CD4-positive, alpha-beta T cell treated with Interferon alpha-2 for 1 hour (primary cell): Measurements from ENCODE around the gene MACROD2.

Source experiments
- DNase-seq, 2 donors: peaks; one replicate each; pipeline ENCODE4 v3.0.0-alpha.2; 2020 to 2022

The MACROD2 gene

DNA sequence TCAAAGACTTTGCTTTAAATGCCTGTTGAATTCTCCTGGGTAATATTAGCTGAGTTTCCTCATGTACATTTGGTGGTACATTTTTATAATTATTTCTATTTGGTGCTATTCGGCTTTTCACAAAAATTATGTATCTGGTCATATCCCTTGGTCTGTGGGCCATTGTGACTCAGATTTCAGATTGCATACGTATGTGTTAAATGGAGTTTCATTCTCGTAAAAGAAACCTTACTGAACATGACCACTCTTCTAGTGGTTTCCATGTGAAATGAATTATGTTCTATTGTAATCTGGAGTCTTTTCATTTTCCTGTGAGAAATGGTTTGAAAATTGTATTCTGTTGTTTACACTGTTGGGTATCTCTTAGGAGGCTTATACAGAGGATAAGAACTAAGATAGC, 728.3 kb downstream of the MACROD2 start:
- DNase-seq: no peak

DNA sequence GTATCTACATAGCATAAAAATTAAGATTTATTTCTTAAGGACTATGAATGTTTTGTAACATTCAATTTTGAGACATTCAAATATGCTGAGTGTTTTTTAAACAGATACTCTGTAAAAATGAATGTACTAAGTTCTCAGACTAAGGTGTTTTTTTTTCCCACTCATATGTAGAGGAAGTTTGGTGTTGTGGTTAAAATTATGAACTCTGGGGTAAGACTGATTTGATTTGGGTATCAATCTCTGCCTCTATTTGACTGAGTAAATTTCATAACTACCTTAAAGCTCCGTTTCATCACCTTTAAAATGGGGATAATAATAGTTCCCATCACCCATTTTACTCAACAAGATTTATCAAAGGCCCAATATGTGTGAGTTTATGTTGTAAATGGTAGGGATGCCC, 728.7 kb downstream of the MACROD2 start:
- no peak for DNase-seq

GRCh38 chr20:14724468-14724867, 729.2 kb downstream of the MACROD2 start:
- no peak for DNase-seq

- no peak for DNase-seq
Measured at GRCh38 chr20:14726591-14726990, 731.3 kb downstream of the MACROD2 start.

GRCh38 chr20:14727485-14728150, 732.3 kb downstream of the MACROD2 start:
- no peak for DNase-seq

DNA sequence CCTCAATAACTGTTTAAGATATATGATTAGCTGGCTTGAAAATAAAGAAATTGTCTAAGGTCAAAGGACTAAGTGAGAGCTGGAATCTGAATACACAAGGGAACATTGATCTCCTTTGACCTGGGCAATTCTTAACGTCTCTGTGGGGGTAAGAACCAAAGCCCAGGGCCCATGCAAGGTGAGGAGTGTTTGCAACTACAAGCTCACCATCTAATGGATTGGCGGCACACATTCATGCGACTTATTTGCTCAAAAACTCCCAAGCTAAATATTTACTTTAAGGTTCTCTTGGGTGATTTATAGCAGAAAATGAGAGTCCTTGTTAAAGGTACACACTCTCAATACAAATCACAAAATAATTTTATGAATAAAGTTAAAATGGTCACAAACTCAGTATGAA, 734.1 kb downstream of the MACROD2 start:
- DNase-seq: no peak

- no peak for DNase-seq
Measured at GRCh38 chr20:14732343-14732742, 737.0 kb downstream of the MACROD2 start.

- DNase-seq: no peak
Measured at GRCh38 chr20:14732996-14733395, 737.7 kb downstream of the MACROD2 start.

GRCh38 chr20:14740380-14740779, 745.1 kb downstream of the MACROD2 start:
- no peak for DNase-seq

DNA sequence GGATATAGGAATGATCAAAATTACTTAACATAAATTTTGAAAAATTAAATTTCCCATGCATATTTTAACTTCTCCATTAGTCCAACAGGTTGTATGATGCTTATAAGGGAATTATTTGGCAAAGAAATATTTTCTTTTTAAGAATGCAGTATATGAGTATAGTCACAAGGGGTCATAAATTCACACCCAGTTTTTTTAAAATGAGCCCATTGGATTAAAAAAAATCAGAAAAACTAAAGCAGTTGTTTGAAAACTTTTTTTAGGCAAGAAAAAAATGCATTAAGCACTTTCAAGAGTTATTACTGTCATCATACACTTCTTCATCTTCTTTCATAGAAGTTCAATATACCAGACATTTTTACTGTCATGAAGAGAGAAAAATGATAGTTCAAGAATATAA, 746.3 kb downstream of the MACROD2 start:
- DNase-seq: no peak

- DNase-seq: no peak
Measured at GRCh38 chr20:14744723-14745122, 749.4 kb downstream of the MACROD2 start.

DNA sequence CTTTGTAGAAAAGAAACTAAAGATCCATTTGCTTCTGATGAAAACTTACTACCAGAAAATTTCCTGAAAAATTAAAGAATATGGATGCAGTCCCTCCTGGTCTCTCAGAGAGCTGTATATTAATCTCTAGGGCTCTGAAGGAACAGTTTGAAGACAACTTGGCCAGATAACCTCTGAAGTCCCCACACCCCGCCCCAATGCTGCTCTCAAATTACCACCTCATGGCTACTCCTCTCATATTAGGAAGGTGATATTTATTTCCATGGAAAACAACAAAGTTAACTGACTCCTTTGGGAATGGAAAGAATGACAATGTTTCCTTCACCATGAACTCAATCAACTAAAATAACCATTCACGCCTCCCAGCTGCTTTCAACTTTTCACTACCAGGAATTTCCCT, 750.5 kb downstream of the MACROD2 start:
- DNase-seq: no peak

DNA sequence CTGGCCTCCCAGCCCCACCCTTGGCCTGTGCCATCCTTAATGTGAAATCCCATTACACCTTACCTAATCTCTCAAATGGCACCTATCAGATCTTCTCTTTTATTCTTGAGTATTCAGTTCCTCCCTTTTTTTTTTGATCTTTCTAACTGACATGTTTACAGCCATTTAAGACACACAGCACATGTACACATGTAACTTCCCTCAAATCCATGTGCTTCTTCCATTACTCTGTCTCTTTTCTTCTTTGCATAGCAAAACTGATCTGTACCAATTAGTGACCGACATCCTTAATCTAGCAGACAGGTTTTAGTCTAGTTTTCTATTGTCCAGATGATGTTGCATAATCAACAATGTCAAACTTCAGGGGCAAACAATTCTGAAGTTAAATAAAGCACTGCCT, 755.9 kb downstream of the MACROD2 start:
- DNase-seq: no peak

DNA sequence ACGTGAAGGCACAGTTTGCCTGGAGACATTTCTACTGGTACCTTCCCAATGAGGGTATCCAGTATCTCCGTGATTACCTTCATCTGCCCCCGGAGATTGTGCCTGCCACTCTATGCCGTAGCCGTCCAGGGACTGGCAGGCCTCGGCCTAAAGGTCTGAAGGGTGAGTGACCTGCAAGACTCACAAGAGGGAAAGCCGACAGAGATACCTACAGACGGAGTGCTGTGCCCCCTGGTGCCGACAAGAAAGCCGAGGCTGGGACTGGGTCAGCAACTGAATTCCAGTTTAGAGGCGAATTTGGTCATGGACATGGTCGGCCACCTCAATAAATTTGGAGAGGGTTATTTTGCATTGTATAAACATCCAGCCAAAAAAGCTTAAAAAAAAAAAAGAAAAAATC, 762.4 kb downstream of the MACROD2 start:
- no peak for DNase-seq

DNA sequence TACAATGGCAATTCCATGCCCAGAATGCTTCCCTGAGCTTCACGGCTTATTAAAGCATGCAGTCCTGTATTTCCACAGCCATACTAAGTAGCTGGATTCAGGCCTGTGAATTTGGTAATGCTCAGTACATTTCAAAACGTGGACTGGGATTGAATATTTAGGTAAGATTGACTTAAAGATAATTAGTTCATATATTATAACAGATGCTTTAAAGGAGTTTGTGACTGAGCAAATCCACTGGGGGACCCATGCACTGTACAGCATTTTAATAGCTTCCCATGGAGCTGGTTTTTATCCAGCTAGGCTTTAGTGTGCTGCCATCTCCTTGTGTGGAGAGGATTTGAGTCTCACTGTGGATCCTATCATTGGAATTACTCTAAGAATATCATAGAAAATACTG, 763.0 kb downstream of the MACROD2 start:
- no peak for DNase-seq

GRCh38 chr20:14759979-14760378, 764.7 kb downstream of the MACROD2 start:
- no peak for DNase-seq

DNA sequence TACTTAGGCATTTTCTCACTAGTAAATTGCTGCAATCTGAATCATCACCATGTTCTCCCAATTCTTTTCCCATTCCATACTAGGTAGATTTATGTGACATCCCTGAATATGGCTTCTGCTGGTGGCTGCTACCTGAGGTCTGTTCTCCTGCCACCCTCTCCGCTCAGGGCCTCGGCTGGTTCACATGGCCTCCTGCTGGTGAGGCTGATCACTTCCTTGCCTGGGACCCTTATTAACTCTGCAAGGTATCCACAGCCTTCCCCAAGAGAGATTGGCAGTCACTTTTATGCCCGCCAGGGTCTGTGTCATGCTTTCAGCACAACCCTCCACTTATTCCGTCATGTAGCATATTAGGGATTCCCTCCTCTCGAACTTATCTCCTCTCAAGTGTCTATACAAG, 766.6 kb downstream of the MACROD2 start:
- no peak for DNase-seq

- DNase-seq: no peak
Measured at GRCh38 chr20:14764511-14765369, 769.4 kb downstream of the MACROD2 start.

GRCh38 chr20:14765370-14765701, 770.0 kb downstream of the MACROD2 start:
- DNase-seq: no peak

DNA sequence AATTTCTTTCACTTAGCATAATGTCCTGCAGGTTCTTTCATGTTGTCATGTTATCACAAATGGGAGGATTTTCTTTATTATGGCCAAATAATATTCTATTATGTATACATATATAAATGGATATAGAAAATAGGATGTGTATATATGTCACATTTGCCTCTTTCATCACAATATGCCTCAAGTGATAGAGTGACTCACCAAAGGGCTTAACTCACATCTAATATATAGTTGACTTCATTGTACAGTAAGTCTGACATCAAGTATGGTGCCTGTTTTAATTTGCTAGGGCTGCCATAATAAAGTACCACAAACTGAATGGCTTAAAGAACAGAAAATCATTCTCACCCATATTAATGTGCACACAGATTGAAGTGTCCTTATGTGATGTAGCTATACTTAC, 778.2 kb downstream of the MACROD2 start:
- no peak for DNase-seq

DNA sequence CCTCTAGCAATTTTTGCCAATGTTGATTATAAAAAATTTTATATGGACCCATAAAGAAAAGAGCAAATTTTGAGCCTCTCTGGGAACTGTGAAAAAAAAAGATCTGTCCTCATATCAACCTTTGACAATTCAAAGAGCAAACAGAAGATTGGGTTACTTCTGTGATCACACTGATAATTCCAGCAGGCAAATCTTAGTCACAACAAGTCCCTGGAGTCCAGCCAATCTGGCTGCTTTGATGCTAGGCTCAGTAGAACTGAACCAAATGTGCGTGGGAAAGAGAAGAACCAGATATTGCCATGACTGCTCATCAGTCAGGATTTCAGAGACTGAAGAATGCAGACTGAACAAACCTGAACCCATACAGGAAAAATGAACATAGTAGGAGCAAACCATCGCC, 780.5 kb downstream of the MACROD2 start:
- no peak for DNase-seq

DNA sequence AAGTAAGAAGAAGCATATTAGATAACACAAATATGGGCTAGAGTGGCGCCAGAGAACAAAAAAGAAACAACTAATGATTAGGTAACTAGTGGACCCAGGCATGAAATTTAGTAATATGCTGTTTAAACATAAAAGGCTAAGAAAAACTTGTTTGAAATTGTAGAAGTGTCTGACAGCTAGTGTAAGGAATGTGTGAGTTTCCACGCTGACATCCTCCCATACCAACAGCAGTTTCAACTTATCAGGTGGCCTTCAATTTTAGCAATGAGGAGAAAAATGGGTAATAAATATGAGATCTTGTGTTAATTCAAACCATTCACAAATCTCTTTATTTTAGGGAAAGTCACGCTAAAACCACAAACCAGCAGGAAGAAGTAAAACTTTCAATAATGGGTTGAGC, 782.3 kb downstream of the MACROD2 start:
- DNase-seq: no peak

DNA sequence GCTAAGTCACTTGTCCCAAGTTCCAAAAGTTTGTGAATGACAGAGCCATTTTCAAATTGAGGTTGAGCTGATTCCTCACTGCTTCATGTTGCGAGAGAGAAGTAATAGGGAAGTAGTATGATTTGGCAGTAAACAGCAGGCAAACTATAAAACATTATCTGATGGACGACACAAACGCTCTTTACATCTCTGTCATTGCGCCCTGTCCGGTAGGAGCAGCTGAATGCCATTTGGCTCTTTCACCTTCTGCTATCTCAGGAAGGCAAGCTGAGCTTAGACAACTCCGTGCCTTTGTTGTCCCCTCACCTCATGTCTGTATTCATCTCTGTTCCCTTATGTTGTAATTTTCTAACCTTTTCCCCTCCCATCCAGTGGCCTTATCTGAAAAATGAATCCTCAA, 782.8 kb downstream of the MACROD2 start:
- DNase-seq: no peak

DNA sequence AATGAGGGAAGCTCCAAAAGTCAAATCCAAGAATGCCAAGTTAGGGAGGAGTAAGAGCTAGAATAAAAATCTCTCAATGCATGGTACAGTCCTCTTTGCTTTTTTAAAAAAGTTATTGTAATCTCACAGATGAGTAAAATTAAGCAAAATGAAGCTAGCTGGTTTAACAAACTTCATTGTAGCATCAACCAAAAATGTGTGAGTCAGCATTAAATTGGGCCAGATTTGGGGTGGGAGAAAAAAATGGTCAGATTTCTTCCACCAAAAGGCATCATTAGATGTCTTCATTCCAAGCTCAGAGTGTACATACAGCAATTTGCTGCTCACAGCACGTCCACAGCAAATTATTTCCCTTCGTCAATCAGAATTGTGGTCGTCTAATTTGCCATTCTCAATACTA, 783.6 kb downstream of the MACROD2 start:
- DNase-seq: no peak

- DNase-seq: no peak
Measured at GRCh38 chr20:14780508-14780907, 785.2 kb downstream of the MACROD2 start.
